GM12872 (cell line): ENCODE measurements around the gene NEK7.

Experiments
- TF ChIP-seq, protein P1 (sequence below): IDR thresholded peaks from 3 replicates; pipeline ENCODE4 v1.5.1; 2011; ENCODE audit warnings: low read depth, mild to moderate bottlenecking, low read length, moderate library complexity; ENCODE audit not compliant: insufficient read depth

Gene NEK7

DNA sequence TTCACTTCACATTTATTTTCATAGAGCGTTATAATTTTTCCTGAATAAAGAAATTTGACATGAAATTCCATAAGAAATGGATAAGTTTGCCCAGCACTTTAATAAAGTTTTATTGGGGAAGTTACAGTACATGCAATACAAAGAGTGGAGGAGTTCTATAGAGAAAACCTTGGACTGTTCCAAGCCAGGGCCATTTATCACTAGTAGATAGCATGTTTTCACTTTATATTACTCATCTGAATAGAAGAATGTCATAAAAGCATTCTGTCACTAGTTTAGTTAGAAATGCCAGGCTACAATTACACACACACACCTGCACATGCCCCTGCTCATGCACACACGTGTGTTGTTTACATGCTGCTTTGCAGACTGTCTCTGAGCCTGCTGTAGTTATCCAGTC lies 123.3 kb downstream of the NEK7 start:
- TF ChIP-seq, protein P1, sequence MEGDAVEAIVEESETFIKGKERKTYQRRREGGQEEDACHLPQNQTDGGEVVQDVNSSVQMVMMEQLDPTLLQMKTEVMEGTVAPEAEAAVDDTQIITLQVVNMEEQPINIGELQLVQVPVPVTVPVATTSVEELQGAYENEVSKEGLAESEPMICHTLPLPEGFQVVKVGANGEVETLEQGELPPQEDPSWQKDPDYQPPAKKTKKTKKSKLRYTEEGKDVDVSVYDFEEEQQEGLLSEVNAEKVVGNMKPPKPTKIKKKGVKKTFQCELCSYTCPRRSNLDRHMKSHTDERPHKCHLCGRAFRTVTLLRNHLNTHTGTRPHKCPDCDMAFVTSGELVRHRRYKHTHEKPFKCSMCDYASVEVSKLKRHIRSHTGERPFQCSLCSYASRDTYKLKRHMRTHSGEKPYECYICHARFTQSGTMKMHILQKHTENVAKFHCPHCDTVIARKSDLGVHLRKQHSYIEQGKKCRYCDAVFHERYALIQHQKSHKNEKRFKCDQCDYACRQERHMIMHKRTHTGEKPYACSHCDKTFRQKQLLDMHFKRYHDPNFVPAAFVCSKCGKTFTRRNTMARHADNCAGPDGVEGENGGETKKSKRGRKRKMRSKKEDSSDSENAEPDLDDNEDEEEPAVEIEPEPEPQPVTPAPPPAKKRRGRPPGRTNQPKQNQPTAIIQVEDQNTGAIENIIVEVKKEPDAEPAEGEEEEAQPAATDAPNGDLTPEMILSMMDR, result no peak

DNA sequence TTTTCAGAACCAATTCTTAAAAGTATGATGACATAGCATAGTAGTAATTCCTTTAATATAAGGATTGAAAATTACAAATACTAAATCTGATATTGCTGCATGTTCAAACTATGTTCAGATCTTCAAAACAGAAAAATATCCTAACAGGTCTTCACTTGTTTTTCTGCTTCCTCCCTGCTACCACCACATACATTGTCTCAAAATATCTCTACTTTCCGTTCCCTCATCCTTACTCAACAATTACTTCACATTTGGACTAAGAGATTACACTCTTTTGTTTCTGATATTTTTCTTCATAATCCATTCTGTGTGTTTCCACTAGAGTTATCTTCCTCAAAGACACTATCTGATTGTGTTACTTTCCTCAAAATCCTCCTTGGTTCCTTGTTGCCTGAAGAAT lies 125.1 kb downstream of the NEK7 start:
- TF ChIP-seq, protein P1, result no peak

DNA sequence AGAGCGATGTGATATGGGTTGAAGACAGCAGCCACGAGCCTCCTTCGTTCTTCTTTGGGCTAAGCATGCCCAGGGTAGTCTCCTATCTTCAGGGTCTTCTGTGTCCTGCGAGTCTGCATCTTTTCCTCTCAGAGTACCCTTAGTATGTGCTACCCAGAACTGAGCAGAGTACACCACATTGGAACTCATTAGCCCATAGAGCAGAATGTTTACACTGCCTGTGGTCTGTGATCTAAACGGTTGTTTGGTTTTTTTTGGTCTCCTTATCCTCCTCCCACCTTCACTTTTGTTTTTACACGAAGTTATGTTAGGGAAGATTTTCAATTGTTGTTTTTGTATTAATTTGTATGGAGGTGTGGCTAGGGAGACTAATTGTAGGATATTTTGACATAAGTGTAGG lies 126.4 kb downstream of the NEK7 start:
- TF ChIP-seq, protein P1, result no peak

DNA sequence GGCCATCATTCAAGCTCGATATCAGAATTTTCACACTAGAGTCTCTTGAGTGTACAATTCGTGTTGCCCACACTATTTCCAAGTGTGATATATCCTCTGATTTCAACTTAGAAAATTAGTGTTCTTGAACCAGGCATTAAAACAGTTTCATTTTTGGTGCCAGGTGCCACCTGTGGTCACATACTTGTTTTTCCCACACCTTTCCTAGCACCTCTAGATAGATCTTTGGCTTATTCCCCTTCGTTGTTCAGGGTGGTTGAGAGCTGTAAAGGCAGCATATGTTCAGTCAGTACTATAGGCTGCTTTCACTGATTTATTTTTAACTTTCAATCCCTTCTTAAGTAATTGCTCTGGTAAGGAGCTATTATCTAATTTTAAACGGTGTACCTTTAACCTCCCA lies 131.1 kb downstream of the NEK7 start:
- TF ChIP-seq, protein P1, result no peak

DNA sequence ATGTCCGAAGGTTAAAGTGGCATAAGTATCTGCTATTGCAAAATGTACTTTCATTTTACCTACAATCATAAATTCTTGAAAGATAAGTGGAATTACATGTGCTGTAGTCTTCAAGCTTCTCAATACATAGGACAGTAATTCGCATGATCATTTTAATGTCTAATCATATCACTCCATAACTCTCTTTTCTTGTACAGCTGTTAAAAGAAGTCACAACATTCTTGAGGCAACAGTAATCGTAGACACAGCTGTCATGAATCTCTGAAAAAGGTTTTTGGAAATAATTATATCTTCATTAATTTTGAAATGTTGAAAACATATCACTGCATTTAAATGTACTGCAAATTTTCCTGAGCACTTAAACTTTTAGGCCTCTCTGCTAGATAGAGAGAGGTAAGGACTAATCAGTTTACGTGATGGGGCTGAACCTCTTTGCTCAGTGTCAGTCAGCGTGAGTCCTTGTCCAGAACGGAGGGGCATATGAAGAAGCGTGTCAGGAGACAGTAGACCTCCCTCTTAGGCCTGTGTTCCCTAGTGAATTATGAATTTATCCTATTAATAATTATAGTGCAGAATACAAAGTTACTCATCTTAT lies 133.4 kb downstream of the NEK7 start:
- TF ChIP-seq, protein P1, result no peak

DNA sequence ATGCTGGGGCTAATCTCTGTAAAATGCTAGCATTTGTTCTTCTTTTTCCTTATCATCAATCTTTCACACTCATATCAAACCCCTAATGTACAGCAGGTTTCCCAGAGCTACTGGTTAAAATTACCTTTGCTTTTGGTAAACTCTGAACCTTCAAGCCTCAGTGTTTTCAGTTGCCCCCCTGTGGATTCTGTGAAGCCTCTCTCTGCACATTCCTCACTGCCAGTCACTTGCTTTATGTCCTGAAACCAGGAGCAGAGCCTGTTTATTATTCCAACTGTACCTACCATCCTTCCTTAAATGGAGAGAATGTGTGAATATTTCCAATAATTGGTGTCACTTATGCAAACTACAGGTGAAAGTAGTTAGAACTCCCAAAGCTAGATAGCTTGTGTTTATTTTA lies 134.2 kb downstream of the NEK7 start:
- TF ChIP-seq, protein P1, result no peak

DNA sequence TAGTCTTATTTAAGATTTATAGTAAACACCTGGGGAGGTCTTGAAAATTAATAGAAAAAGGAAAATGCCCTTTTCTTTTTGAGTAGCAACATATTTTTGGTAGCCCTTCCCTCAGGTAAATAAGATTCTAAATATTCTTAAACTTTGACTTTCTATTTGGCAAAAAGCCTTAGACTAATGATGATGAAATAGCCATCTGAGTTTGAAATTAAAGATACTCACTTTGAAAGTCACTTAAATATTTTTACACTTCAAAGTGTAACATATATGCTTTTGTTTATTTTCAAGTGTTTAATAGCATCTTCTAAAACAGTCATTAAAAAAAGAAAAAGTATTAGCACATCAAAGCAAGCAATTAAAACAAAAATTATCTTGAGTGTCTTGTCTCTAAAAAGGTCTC lies 135.1 kb downstream of the NEK7 start:
- TF ChIP-seq, protein P1, result no peak
